ENCODE data around the gene LMCD1.

The LMCD1 gene

GRCh38 chr3:8482960-8483665, 18.5 kb upstream of the LMCD1 start:
- DNase-seq (ENCODE audit: low read depth in 1 of 2, low spot score in 1 of 2), result no peak

- DNase-seq (ENCODE audit: low read depth in 1 of 2, low spot score in 1 of 2), result no peak
These were observed 17.0 kb upstream of the LMCD1 start for GRCh38 chr3:8484409-8485140.

- DNase-seq (ENCODE audit: low read depth in 1 of 2, low spot score in 1 of 2), result no peak
These were observed 16.3 kb upstream of the LMCD1 start for GRCh38 chr3:8485141-8485870.

DNA sequence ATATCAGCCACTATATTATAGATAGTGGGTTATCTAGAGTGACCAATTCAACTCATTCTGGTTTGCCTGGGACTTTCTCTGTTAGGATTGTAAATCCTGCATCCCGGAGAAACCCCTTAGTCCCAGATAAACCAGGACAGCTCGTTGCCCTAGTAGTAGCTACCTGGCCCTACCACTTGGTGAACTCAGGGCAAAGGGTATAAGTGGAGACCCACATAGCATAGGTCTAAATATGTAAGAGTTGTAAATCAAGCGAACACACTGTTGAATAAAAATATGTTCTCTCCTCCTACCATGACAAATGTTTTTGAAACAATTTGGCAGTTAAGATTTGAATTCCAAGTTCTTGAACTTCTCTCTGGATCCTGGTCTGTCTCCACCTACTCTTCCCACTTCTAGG, 15.7 kb upstream of the LMCD1 start:
- no peak for DNase-seq (ENCODE audit: low read depth in 1 of 2, low spot score in 1 of 2)

- no peak for DNase-seq (ENCODE audit: low read depth in 1 of 2, low spot score in 1 of 2)
These were observed 15.2 kb upstream of the LMCD1 start for GRCh38 chr3:8486434-8486833.

DNA sequence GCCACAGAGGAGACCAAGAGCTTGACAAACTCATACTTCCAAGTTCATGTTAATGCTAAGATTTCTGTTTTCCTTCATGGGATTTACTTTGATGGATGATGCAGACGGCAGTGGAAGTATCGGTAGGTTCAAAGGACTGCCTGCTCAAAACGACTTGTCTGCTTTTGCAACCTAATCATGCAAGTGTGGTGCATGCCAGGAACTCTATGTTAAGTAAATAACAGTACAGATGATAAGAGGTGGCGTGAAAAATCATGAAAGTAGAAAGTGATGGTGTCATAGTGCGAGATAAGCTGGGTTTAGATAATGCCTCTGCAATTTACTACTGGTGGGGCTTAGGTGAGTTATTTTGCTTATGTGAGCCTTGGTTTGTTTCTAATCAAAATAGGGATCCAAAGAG, 14.7 kb upstream of the LMCD1 start:
- DNase-seq (ENCODE audit: low read depth in 1 of 2, low spot score in 1 of 2), result no peak

GRCh38 chr3:8488411-8488810, 13.2 kb upstream of the LMCD1 start:
- DNase-seq (ENCODE audit: low read depth in 1 of 2, low spot score in 1 of 2), result no peak

- no peak for DNase-seq (ENCODE audit: low read depth in 1 of 2, low spot score in 1 of 2)
These were observed 12.7 kb upstream of the LMCD1 start for GRCh38 chr3:8488877-8489276.

- no peak for DNase-seq (ENCODE audit: low read depth in 1 of 2, low spot score in 1 of 2)
These were observed 12.3 kb upstream of the LMCD1 start for GRCh38 chr3:8489278-8489792.

DNA sequence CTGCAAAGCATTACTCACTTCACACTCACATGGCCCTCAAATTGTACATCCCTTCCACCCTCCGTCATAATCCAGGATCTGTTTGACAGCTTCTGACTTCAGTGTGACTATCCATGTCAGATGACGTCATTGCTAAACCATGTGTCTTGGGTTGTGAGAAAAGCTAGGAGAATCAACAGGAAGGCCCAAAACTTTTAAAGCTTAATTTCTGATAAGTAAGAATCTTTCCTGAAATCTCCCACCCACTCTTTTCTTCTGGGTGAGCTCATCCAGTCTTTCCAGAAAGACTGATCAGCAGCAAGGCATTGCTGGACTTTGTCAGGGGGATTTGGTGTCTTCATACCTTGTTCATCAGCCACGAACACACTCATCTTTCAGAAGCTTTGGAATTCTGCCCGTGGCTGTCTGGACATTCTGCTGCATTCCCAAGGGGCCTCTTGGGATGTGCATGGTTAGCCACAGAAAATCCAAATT, 11.5 kb upstream of the LMCD1 start:
- no peak for DNase-seq (ENCODE audit: low read depth in 1 of 2, low spot score in 1 of 2)

DNA sequence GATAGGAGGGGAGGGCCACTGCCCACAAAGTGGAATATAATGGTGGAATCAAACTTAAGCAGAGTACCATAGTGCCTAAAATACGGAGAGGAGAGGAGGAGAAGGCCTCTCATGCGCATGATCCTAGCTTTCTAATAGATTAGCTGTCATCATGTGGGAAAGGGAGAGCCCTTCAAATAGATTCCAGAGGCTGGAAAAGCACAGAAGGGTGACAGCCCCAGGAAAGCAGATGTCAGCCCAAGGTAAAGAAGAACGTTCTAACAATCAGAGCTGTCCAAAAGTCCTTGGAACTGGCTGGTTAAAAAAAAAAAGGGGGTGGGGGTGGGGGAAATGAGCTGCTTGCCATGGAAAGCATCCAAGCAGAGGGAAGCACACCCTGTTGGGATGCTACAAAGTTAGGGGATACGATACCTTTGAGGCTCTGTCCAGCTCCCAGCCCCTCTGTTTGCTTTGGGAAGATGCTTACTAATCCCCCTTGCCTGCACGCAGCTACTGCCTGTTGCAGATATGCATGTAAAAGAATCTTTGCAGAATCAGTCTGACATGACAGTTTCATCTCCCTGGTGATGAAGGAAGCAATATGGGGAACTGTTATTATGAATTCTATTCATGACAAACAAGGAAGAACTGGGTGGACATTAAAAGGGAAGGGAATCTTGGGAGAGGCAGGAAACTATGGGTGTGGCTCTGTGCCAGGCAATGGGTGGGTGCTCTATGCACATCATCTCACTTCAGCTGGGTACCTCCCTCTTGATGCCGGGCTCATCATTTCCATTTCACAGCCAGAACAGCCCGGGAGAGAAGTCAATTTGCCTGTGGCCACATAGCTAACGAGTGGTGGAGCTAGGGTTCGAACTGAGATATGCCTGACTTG, 10.1 kb upstream of the LMCD1 start:
- DNase-seq (ENCODE audit: low read depth in 1 of 2, low spot score in 1 of 2), result no peak

DNA sequence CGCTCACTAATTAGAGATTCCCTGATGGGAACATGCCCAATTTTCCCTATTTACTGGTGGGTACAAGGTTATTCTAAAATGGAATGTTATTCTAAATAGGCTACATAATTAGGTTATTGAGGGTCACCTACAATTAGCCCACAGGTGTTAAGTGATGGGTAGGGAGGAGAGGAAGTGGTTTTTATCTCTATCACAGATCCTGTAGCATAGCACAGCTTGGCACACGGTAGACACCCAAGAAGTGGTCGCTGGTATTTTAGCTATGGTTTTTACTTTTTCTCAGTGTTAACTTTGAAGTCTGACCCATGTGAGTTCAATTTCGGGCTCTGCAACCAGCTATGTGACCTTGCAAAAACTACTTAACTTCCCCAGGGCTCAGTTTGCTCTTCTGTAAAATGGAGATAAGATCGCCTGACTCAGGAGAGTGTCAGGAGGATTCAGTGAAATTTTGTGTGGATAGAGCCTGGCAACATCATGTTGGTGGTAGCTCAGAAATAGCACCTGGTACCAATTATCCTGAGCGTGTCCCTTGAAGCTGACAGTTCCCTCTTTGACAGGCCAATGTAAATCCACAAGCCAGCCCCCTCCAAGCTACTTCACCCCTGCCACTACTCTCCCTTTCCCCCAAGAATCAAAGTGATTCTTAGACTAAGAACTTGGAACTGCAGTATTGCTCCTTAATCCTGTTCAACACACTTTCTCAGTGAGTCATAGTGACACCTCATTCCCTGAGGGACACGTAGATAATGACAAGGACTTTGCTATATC, 8.7 kb upstream of the LMCD1 start:
- no peak for DNase-seq (ENCODE audit: low read depth in 1 of 2, low spot score in 1 of 2)

DNA sequence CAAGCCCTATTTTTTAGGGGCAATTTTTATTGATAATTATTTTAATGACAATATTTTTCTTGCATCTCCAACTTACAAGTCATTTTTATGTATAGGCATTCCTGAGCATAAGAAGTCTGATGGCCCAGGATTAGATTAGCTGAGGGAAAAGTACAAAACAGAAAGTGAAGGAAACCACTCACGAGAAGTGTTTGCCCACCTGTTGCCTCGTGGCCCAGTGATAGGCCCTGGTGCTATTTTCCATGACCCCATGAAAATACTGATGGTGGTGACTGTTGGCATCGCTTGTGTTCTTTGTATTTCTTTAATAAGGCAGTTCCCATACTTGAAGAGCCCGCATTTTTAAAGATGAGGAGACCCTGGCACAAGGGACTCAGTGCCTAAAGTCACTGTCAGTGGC, 7.9 kb upstream of the LMCD1 start:
- DNase-seq (ENCODE audit: low read depth in 1 of 2, low spot score in 1 of 2), result no peak

- no peak for DNase-seq (ENCODE audit: low read depth in 1 of 2, low spot score in 1 of 2)
These were observed 7.3 kb upstream of the LMCD1 start for GRCh38 chr3:8494327-8494726.

- DNase-seq (ENCODE audit: low read depth in 1 of 2, low spot score in 1 of 2), result no peak
These were observed 4.0 kb upstream of the LMCD1 start for GRCh38 chr3:8497582-8497981.

DNA sequence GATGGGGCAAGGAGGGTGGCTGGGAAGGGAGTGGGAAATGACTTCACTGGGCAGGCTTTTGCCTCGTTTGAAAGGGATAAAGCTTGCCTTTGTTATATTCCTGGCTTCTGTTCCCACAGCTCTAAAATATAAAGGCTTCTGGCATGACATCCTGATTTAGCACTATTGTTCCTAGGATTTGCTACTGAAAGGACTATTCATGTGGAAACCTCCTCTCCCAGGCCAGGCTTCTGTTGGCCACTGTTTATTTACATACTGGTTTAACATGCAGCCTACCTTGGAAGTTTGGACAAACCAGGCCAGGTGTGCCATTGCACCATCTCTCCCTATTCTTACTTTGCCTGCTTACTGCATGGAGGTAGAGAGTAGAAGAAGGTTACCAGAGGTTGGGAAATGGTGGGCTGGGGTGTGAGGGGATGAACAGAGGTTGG, 2.4 kb upstream of the LMCD1 start:
- DNase-seq (ENCODE audit: low read depth in 1 of 2, low spot score in 1 of 2), result no peak

DNA sequence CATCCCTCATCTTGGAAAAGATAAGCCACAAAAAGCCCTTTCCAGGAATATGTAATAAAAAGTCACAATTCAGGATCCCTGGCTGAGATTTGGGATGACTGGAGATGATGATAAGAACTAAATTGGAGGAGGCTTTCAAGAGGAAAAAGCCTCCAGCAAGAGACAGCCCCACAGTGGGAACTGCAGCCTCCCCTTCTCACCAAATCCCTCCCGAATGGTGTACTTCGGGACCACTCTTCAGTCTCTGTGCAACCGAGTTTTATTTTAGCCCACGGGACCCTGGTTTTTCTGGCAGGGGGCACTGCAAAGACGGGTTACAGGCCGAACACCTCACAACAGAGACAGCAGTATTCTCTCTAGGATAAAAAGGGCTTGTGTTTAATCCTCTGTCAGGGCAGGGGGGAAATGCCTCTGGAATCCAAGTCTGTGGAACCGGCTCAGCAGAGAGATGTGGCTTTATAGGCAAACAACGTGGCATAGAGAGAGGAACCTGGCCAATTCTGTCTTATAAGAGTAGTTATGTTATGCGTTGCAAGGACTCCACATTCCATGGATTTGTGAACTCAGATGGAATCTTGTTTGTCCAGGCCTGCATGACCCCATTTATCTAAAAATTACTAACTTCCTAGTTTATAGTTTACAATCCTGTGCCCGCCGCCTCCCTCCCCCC, 1.2 kb upstream of the LMCD1 start:
- no peak for DNase-seq (ENCODE audit: low read depth in 1 of 2, low spot score in 1 of 2)

DNA sequence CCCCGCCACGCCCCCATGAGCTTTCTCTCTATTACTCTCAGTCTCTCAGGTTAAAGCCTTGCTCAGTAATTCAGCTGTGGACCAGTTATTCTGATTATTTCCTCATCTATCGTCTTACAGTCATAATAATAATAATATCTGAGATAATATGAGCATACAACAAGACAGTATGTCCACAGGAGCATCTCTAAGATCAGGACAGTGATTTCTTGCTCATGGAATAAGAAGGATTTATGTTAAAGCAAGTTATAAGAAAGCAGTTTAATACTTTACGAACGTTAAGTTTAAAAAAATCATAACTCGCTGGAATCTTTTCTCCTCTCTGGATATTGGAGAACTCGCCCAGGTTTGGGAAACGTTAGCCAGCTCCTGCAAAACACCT, 643 bp upstream of the LMCD1 start:
- DNase-seq (ENCODE audit: low read depth in 1 of 2, low spot score in 1 of 2), result no peak

GRCh38 chr3:8503461-8503860, 1.8 kb downstream of the LMCD1 start:
- no peak for DNase-seq (ENCODE audit: low read depth in 1 of 2, low spot score in 1 of 2)

Data from activated CD4-positive, alpha-beta T cell treated with anti-CD3 and anti-CD28 coated beads, Interleukin-2, amount 50 U/mL, for 24 hours (primary cell).